HFFc6 (cell line): ENCODE data around the gene RCSD1. TPM values are rescaled to one million over a fixed set of nuclear protein-coding genes. Genes with fewer than 3 reads are reported as not detected.

ENCODE experiments used
- DNase-seq: peaks from one replicate; pipeline ENCODE4 v3.0.0-alpha.2; 2018
- H3K27ac Mint-ChIP-seq: 2 replicates; pipeline ENCODE4 v1.8.0; 2020; ENCODE audit warnings: mild to moderate bottlenecking, mixed read lengths
- H3K27me3 Mint-ChIP-seq: 2 replicates; pipeline ENCODE4 v1.8.0; 2021; ENCODE audit warnings: mild to moderate bottlenecking, moderate library complexity, mixed read lengths; ENCODE audit not compliant: insufficient read depth
- H3K36me3 Mint-ChIP-seq: 2 replicates; pipeline ENCODE4 v1.8.0; 2021; ENCODE audit warnings: low read depth, mixed read lengths
- H3K4me1 Mint-ChIP-seq: 2 replicates; pipeline ENCODE4 v1.8.0; 2020; ENCODE audit warnings: low read depth, mixed read lengths
- H3K4me3 Mint-ChIP-seq: 2 replicates; pipeline ENCODE4 v1.8.0; 2020; ENCODE audit warnings: mild to moderate bottlenecking, moderate library complexity, mixed read lengths
- H3K9me3 Mint-ChIP-seq: 2 replicates; pipeline ENCODE4 v1.8.0; 2020; ENCODE audit warnings: mild to moderate bottlenecking, mixed read lengths
- CTCF ChIP-seq: fragments of 200-600 bp; sonication (generic); IDR thresholded peaks from 2 replicates; pipeline ENCODE4 v1.5.0; 2021; ENCODE audit warnings: antibody characterized with exemption, mild to moderate bottlenecking
- total RNA-seq, 6 experiments: library from RNA; stranded (reverse); fragmentation: NEBNext Ultra II Directional; extraction: Animal tissue kit (Norgen Biotek cat#: 25700); gene quantifications; 2 replicates in 1 of 6; 3 replicates in 5 of 6; pipeline ENCODE4 v1.2.3, GENCODE V29; 2021

RCSD1 gene
- total RNA-seq, 6 experiments from 2014 or later, result not detected

- TF ChIP-seq CTCF, result no peak
- Mint-ChIP-seq H3K27me3 (peaks cover 31% of the 10 kb centered on the region), H3K27ac (no peak overlapping the region), H3K4me3 (no peak overlapping the region), H3K36me3 (no peaks in the 10 kb centered on the region), H3K4me1 (no peaks in the 10 kb centered on the region), H3K9me3 (no peaks in the 10 kb centered on the region)
- DNase-seq, result no peak
Observed at GRCh38 chr1:167706931-167707877, 77.2 kb downstream of the RCSD1 start.

GRCh38 chr1:167707942-167708341 is 77.9 kb downstream of the RCSD1 start:
- DNase-seq, result no peak
- TF ChIP-seq CTCF, result no peak
- Mint-ChIP-seq H3K36me3 (no peaks in the 10 kb centered on the region), H3K9me3 (no peaks in the 10 kb centered on the region), H3K4me1 (peaks cover under 1% of the 10 kb centered on the region; the same call in 1 of the 2 replicates), H3K27me3 (peaks cover 29% of the 10 kb centered on the region), H3K4me3 (no peak overlapping the region), H3K27ac (no peak overlapping the region)

GRCh38 chr1:167708940-167709389 is 78.9 kb downstream of the RCSD1 start:
- Mint-ChIP-seq H3K36me3 (no peaks in the 10 kb centered on the region), H3K27ac (no peak overlapping the region), H3K27me3 (peaks cover 20% of the 10 kb centered on the region), H3K9me3 (no peaks in the 10 kb centered on the region), H3K4me1 (peaks cover 11% of the 10 kb centered on the region), H3K4me3 (no peak overlapping the region)
- no peak for TF ChIP-seq CTCF
- no peak for DNase-seq

- Mint-ChIP-seq H3K36me3 (no peaks in the 10 kb centered on the region), H3K27me3 (peaks cover 21% of the 10 kb centered on the region), H3K4me3 (no peak overlapping the region), H3K27ac (no peak overlapping the region), H3K9me3 (no peaks in the 10 kb centered on the region), H3K4me1 (peaks cover 11% of the 10 kb centered on the region)
- TF ChIP-seq CTCF, result no peak
- no peak for DNase-seq
Observed at GRCh38 chr1:167710836-167711235, 80.8 kb downstream of the RCSD1 start.

GRCh38 chr1:167711797-167712196 is 81.8 kb downstream of the RCSD1 start:
- H3K4me3 Mint-ChIP-seq, result no peak overlapping the region
- DNase-seq, result no peak
- H3K9me3 Mint-ChIP-seq, result no peaks in the 10 kb centered on the region
- no peak overlapping the region for H3K27ac Mint-ChIP-seq
- peaks cover 19% of the 10 kb centered on the region for H3K27me3 Mint-ChIP-seq
- TF ChIP-seq CTCF, result no peak
- no peaks in the 10 kb centered on the region for H3K36me3 Mint-ChIP-seq
- peaks cover 13% of the 10 kb centered on the region for H3K4me1 Mint-ChIP-seq
